ENCODE data around the gene TEX22. TPM values are rescaled to one million over a fixed set of nuclear protein-coding genes. Genes with fewer than 3 reads are reported as not detected.

TEX22 gene
- total RNA-seq, 1 experiment from 2014 or later = 0.29 TPM

DNA sequence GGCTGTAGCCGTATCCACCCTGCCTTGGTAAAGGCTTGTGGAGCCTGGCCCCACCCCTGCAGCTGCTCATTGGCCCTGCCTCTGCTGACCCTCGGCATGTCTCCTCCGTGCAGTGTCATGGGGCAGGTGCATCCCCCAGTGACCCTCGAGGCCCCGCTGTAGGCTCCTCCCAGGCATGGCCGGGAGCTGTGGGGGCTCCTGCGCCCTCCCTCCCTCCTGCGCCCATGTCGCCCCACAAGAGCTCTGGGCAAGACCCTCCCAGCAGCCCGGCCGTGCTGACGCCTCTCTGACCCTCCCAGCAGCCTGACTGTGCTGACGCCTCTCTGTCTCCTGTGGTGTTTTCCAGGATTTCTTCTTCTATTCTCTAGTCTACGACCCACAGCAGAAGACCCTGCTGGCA is 55.5 kb downstream of the TEX22 start:
- no peak for TF ChIP-seq EZH2phosphoT487 (IDR thresholded peaks at IDR 0.05; ENCODE audit: borderline replicate concordance, low read length)
- TF ChIP-seq, protein P1, sequence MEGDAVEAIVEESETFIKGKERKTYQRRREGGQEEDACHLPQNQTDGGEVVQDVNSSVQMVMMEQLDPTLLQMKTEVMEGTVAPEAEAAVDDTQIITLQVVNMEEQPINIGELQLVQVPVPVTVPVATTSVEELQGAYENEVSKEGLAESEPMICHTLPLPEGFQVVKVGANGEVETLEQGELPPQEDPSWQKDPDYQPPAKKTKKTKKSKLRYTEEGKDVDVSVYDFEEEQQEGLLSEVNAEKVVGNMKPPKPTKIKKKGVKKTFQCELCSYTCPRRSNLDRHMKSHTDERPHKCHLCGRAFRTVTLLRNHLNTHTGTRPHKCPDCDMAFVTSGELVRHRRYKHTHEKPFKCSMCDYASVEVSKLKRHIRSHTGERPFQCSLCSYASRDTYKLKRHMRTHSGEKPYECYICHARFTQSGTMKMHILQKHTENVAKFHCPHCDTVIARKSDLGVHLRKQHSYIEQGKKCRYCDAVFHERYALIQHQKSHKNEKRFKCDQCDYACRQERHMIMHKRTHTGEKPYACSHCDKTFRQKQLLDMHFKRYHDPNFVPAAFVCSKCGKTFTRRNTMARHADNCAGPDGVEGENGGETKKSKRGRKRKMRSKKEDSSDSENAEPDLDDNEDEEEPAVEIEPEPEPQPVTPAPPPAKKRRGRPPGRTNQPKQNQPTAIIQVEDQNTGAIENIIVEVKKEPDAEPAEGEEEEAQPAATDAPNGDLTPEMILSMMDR (conservative IDR thresholded peaks at IDR 0.05; ENCODE audit: low read depth, low read length) = no peak
- TF ChIP-seq EZH2 (IDR thresholded peaks at IDR 0.05; ENCODE audit: low read length, unreplicated experiment) = no peak

DNA sequence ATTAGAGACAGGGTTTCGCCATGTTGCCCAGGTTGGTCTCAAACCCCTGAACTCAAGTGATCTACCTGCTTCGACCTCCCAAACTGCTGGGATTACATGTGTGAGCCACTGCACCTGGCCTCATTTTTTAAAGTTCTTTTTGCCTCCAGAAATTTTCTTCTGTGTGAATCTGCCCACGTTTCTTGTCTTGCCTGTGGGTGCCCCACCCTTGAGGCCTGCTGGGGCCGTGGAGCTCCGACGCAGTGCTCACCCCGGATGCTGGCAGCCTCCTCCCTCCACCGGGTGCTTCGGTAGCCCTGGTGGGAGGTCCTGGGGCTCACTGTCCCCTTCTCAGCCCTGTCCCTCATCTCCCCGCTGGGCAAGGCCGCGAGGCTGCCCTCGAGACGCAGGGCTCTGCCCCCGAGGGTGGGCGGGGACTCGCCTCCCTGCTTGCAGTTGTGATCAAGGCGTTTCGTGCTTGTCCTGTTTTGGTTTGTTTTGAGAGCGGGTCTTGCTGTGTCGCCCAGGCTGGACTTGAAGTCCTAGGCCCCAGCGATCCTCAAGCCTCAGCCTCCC is 56.8 kb downstream of the TEX22 start:
- ATAC-seq (no peak), DNase-seq (no peak)
- Histone ChIP-seq H2AFZ (ENCODE audit: low read length) (no peak overlapping the region), H3K4me2 (ENCODE audit: low read length) (no peak overlapping the region), H3K36me3 (ENCODE audit: low read depth, low read length) (no peaks in the 10 kb centered on the region; the same call in 1 of the 2 replicates), H3K9ac (ENCODE audit: low read length) (no peak overlapping the region), H3K79me2 (ENCODE audit: low read length) (no peaks in the 10 kb centered on the region), H4K20me1 (ENCODE audit: low read length) (no peaks in the 10 kb centered on the region), H3K4me1 (ENCODE audit: insufficient read depth, low read length) (no peaks in the 10 kb centered on the region), H3K4me3 (ENCODE audit: low read length) (no peak overlapping the region), H3K9me2 (replicated peaks; ENCODE audit: low read length) (no peaks in the 10 kb centered on the region), H3K9me3 (ENCODE audit: low read length) (no peaks in the 10 kb centered on the region), H3F3A (ENCODE audit: low read length, unreplicated experiment) (no peaks in the 10 kb centered on the region), H3K27ac (ENCODE audit: low read length) (no peak overlapping the region), H3K27me3 (ENCODE audit: low read length) (no peaks in the 10 kb centered on the region)
- no TSS peak for BruUV-seq (replicated peaks)
- ChIA-PET CTCF (no interaction called here), POLR2A (ENCODE audit: unreplicated experiment) (no interaction called here)
- TF ChIP-seq EZH2phosphoT487 (IDR thresholded peaks at IDR 0.05; ENCODE audit: borderline replicate concordance, low read length) (no peak), EZH2 (IDR thresholded peaks at IDR 0.05; ENCODE audit: low read length, unreplicated experiment) (no peak)
- TF ChIP-seq, protein P1 (conservative IDR thresholded peaks at IDR 0.05; ENCODE audit: low read depth, low read length) = no peak
- intact Hi-C loops (cut with micrococcal nuclease) = no loop called here

More for the DNA sequence above, 55.5 kb downstream of the TEX22 start:
- ATAC-seq = no peak
- H3K4me2 ChIP-seq (ENCODE audit: low read length) = no peak overlapping the region
- ChIA-PET CTCF (no interaction called here), POLR2A (ENCODE audit: unreplicated experiment) (no interaction called here)
- H3K79me2 ChIP-seq (ENCODE audit: low read length) = no peaks in the 10 kb centered on the region
- BruUV-seq (replicated peaks) = no TSS peak
- no peaks in the 10 kb centered on the region for H3K9me3 ChIP-seq (ENCODE audit: low read length)
- no peak overlapping the region for H3K9ac ChIP-seq (ENCODE audit: low read length)
- no peaks in the 10 kb centered on the region for H3F3A ChIP-seq (ENCODE audit: low read length, unreplicated experiment)
- no peak overlapping the region for H3K27ac ChIP-seq (ENCODE audit: low read length)
- no peak overlapping the region for H3K4me3 ChIP-seq (ENCODE audit: low read length)
- H4K20me1 ChIP-seq (ENCODE audit: low read length) = no peaks in the 10 kb centered on the region
- H3K4me1 ChIP-seq (ENCODE audit: insufficient read depth, low read length) = no peaks in the 10 kb centered on the region
- no peaks in the 10 kb centered on the region for H3K9me2 ChIP-seq (replicated peaks; ENCODE audit: low read length)
- intact Hi-C loops (cut with micrococcal nuclease) = no loop called here
- H3K27me3 ChIP-seq (ENCODE audit: low read length) = no peaks in the 10 kb centered on the region
- H2AFZ ChIP-seq (ENCODE audit: low read length) = no peak overlapping the region
- no peaks in the 10 kb centered on the region; the same call in 1 of the 2 replicates for H3K36me3 ChIP-seq (ENCODE audit: low read depth, low read length)
- DNase-seq = no peak

- no peaks in the 10 kb centered on the region for H3K79me2 ChIP-seq (ENCODE audit: low read length)
- CTCF ChIA-PET = no interaction called here
These were observed 57.7 kb downstream of the TEX22 start for GRCh38 chr14:105455766-105456660.

More at GRCh38 chr14:105455766-105456660, 57.7 kb downstream of the TEX22 start:
- ATAC-seq = no peak
- Histone ChIP-seq H3K4me1 (ENCODE audit: insufficient read depth, low read length) (no peaks in the 10 kb centered on the region), H3K9me2 (replicated peaks; ENCODE audit: low read length) (no peaks in the 10 kb centered on the region), H3K27ac (ENCODE audit: low read length) (no peak overlapping the region), H3K36me3 (ENCODE audit: low read depth, low read length) (no peaks in the 10 kb centered on the region; the same call in none of the 2 replicates), H4K20me1 (ENCODE audit: low read length) (no peaks in the 10 kb centered on the region), H3K9me3 (ENCODE audit: low read length) (no peaks in the 10 kb centered on the region), H3F3A (ENCODE audit: low read length, unreplicated experiment) (no peaks in the 10 kb centered on the region), H3K9ac (ENCODE audit: low read length) (no peak overlapping the region), H3K4me2 (ENCODE audit: low read length) (no peak overlapping the region), H3K27me3 (ENCODE audit: low read length) (no peaks in the 10 kb centered on the region), H3K4me3 (ENCODE audit: low read length) (no peak overlapping the region), H2AFZ (ENCODE audit: low read length) (no peak overlapping the region)
- TF ChIP-seq, protein P1 (conservative IDR thresholded peaks at IDR 0.05; ENCODE audit: low read depth, low read length) = no peak
- TF ChIP-seq EZH2 (IDR thresholded peaks at IDR 0.05; ENCODE audit: low read length, unreplicated experiment) (no peak), EZH2phosphoT487 (IDR thresholded peaks at IDR 0.05; ENCODE audit: borderline replicate concordance, low read length) (no peak)
- POLR2A ChIA-PET (ENCODE audit: unreplicated experiment) = no interaction called here
- BruUV-seq (replicated peaks) = no TSS peak
- intact Hi-C loops (cut with micrococcal nuclease) = no loop called here
- no peak for DNase-seq
